Left hindlimb (tissue), 1 donor: ENCODE results near the gene CAMTA1.

Source experiments
- DNase-seq: peaks from one replicate; pipeline ENCODE4 v3.0.0-alpha.2; 2018

CAMTA1 gene

DNA sequence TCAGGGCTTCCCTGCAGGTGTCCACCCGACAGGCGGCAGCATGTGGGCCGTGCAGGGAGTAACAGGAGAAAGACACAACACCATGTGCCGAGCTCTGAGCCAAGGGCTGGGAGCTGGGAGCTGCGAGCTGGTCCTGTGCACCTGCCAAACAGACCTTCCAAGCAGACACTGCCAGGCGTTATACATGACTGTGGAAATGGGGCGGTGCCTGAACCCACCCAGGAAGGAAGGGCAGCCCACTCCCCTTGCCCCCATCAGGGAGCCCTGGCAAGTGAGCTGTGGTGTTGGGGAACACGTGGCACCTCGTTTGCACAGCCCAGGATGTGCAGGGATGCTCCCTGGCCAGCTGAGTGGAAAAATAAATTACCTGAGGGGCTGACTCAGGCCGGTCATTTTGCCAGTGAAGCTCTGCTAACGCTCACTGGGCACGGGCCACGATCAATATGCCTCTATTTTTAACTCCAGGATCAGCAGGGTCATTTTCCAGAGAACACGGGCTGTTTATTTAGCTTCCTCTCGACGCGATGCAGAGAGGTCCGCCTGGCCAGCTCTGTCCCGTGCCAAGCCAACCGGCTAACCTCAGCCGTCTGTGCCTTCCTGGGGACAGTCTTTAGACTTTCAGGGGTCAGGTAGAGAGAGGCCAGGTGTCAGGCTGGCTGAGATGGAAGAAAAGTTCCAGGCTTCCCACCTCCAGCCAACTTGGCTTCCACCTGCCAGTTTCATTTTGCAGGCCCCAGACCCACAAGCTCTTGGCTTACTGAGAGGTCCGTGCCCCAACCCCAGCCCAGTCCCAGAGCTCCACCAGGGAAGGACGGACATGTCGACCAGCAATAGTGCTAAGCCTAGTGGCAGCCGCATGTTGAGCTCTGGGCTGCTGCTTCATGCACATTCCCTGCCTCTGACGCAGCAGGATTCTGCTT is 789.1 kb downstream of the CAMTA1 start:
- DNase-seq, result peak; percentile 69

DNA sequence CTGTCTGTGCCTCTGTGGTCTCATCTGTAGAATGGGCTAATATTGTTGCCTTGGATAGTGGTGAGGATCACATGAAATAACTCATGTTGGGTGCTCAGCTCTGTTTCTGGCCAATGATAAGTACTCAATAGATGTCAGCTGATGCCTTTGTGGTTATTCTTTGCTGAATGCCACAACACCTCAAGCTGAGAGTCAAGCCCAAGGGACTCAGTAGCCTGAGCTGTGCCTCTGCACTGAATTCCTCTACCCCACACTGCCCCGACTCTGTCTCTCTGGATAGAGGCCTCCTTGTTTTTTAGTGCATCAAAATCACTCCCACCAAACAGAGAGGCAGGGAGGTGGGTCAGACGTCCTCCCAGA is 789.8 kb downstream of the CAMTA1 start:
- DNase-seq, result no peak

DNA sequence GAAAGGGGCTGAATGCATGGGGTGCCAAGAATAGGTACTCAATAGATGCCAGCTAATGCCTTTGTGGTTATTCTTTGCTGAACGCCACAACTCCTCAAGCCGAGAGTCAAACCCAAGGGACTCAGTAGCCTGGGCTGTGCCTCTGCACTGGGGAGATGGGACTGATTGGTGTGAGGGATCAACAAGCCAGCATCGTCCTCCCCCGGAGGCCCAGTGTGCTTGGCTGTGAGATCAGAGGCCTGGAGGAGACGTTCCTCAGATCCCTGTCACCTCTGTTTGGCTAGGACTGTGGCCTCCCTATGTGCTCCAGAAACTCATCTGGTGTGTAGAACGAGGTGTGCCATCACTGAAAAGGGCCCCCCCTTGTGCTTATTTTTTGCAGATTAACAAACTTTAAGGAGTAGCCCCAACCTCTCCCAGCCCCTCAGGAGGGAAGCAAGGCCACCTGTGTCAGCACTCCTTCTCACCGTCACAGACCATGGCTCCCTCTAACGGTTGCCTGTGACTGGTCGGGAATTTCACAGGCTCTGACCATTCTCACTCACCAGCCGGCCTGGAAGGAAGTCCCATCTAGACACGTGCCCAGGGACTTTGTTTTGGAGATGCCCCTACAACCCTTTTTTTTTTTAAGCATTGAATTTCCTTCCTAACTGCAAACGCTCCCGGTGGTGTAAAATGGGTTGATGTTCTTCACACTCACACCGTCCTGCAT is 791.8 kb downstream of the CAMTA1 start:
- no peak for DNase-seq

DNA sequence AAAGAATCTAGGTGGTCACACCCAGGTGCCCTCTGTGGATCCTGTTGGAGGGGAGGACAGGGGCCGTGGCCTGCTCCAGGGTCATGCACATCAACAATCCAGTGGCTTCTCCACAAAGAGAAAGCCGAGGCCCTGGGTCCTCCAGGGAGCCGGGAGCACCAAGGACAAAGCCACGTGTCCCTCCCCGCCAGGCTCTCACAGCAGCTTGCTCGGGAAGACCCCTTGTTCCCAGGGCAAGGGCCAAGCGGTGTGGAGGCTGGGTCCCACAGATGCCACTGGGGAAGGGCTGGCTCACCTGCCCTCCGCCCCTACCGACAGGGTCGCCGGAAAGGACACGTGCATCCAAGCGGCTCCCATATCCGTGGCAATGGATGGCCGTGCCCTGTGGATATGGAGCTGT is 793.0 kb downstream of the CAMTA1 start:
- DNase-seq, result no peak

DNA sequence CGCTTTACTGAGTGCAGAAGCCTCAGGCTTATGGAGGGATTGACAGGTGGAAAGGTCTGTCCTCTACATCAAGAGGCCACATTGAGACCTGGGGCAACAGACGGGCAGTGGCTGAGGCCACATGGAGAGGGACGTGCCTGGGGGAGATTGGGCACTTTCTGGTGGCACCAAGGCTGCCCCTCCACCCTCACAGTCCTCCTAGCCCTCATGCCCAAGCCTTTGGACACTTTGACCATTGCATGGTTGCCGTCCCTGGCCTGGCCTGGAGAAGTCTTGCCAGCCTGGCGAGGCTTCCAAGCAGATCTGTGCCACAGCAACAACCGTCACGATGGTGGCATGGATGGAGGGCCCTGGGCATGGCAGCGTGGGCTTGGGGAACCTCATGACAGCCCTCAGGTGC is 793.8 kb downstream of the CAMTA1 start:
- DNase-seq, result no peak

DNA sequence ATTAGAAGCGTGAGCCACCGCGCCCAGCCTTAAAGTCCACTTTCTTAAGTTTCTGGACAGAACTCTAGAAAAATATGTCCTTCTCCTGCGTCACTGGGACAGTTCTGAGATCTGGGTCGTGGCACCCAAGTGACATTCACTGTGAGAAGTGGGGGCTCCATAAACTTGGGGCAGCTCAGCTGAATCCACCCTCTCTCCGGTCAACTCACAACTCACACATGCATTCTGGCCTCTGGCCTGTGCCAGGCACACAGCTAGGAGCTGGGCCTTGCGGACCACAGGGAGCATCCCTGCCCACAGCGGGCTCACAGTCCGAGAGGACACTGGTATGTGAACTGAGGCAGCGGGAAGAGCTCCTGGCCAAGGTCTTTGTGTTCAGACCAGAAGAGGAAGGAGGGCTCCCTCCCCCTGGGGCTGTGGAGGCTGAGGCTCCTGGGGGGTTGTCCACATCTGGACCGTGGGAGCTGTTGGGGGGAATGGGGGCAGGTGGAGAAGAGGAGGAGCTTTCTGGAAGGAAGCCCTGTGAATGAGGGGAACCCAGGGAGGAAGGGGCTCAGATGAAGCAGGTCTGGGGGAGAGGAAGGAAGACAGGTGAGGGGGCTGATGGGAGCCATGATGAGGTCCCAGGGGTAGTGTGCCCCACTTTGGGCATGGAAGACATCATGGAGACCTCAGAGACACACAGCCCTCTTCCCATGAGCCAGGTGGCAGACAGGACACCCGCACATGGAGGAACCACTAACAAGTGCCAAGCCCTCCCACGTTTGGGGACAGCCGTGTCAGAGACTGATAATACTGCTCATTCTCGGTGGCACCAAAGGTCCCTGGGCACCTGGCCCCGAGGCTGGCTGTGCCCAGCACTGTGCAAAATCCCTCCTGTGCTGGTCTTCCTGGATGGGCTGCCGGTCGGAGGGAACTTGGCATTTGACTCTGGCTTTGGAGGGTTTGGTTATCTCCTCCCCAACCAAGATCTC is 794.9 kb downstream of the CAMTA1 start:
- DNase-seq, result no peak

DNA sequence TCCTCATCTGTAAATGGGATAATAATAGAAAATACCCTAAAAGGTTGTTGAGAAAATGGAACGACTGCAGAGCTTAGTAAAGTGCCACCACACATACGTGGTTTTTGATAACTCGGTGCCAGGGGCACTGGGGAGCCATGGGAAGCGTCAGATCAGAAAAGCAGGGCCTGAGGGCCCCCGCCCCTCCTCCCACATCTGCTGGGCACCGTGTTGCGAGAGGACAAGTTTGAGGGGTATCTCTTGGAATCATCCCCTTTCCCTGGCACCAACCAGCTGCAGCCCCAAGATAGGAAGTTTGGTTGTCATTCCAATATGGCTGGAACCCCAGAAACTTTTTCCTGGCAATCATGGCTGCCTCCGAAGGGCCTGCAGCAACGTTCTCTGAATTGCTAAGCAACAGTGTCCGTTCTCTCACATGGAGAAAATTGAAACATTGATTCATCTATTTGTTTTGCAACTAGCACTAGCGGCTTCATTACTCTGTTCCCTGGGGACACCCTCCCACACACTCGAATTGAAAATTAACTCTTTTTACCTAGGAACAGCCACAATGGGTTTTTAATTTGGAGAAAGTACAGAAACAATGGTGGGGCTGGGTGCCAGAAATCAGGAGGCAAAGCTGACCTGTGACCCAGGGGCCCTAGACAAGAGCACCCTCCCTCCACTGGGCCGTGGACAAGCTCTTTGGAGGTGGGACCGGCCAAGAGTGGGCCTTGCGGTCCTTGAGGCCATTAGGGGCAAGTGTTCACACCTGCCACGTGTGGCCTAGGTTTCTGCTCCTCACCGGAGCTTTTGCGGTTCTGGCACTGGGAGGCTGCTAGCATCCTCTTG is 795.9 kb downstream of the CAMTA1 start:
- no peak for DNase-seq

DNA sequence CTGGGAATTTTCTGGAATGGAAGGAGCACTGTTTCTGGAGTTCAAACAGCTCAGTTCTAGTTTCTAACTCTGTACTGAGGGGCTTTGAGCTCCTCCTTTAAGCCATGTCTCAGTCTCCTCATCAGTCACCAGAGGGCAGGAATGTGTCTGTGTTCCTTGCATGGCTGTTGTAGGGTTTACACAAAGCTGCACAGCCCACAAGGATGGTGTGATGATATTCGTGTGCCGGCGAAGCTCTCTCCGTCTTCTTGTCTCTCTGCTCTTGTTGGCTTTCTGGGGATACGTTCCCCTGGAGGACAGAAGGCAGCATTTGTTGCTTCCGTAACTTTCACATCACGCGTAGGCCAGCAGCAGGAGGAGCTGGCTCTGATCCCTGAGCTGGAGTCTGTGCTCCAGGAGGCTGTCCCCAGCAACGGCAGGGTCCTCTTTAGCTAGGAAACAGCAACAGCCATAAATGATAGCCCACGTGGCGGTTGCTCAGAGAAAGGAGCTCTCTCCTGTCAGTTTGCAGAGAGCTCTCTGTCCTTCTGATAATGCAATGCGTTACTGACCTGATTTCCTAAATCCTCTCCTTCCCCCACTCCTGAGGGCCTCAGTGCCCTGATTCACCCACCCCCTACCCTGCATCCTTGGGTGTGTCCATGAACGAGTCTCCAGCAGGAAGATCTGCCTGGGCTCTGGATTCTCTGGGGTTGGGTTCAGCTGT is 796.7 kb downstream of the CAMTA1 start:
- DNase-seq, result no peak

DNA sequence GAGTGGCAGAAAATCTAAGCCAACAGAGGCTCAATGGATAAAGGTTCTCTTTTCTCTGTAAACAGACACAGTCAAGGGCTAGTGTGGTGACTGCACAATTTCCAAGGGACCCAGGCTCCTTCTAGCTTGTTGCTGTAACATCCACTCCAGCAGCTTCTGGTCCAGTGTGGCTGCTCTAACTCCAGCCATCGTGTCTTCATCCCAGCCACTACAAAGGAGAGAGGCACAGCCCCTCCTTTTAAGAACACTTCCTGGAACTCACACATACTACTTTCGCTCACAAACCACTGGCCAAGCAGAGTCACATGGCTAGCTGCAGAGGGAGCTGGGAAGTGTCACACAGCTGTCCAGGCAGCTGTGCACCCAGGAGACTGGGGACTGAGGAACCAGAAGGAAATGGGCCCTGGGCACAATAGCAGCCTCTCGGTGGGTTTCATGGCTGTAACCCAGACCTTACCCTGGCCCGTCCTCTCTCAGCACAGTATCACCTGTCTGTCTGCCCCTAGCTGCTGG is 797.3 kb downstream of the CAMTA1 start:
- no peak for DNase-seq

DNA sequence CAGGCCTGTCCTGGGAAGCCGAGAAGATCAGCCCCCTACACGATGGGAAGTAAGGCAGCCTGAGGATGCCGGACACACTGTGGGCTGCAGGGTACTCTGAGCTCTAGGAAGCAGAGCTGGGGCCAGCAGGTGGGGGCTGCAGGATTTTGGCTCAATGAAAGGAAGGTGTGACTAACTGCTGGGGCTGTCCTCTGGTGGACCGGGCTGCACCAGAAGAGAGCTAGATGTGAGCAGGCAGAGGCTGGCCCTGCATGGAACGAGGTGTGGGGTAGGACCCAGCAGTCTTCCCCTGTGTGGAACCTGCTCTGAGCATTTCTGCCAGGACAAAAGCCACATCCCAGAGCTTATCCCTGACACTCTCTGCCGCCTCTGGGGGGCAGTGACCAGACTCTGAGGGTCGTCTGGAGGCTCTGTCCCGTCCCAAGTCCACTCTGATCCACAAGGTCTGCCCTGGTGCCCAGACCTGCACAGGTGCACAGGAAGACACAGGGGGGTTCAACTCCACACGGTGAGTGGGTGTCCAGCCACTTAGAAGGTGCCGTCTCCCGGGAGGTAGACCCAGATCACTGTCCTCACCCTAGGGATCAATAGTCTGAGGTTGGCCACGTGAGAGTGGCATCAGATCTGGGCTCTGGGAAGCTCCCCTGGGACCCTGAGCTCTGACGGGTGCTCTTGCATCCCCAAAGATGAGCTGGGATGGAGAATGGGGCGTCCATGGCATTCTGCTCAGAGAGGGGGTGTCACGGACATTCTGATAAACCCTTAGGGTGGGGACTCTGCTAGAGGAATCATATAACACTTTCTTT is 798.2 kb downstream of the CAMTA1 start:
- no peak for DNase-seq

DNA sequence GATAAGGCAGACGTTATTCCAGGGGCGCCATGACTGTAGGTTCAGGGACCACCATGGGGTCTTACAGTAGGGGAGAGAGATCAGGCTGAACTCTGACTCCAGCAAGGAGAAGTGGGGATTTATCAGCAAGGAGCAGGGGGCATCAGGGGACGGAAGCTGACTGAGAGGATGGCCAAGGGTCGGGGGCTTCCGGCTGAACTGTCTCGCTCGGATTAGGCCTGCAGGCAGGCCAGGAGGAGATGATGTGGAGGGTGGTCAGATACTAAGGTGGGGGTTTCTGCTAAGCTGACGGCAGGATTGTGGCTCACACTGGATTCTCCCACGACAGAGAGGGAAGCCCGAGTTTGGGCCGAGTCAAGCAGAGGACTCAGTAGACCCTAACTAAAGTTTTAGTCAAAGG is 798.9 kb downstream of the CAMTA1 start:
- DNase-seq, result no peak

DNA sequence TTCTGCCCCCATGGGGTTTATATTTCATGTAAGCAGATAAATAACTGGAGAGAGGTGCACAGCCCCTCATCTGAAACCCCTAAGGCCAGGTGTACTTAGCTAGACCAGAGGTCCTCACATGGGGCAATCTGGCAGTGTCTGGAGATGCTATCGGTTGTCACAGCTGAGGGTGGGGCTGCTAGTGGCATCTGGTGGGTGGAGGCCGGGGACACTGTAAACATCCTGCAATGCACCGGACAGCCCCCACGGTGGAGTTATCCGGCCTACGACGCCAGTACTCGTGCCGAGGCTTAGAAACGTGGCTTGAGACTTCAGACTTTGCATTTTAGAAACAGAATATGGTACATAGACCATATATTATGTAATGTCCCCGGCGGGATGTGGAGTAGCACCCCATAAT is 799.4 kb downstream of the CAMTA1 start:
- DNase-seq, result no peak

DNA sequence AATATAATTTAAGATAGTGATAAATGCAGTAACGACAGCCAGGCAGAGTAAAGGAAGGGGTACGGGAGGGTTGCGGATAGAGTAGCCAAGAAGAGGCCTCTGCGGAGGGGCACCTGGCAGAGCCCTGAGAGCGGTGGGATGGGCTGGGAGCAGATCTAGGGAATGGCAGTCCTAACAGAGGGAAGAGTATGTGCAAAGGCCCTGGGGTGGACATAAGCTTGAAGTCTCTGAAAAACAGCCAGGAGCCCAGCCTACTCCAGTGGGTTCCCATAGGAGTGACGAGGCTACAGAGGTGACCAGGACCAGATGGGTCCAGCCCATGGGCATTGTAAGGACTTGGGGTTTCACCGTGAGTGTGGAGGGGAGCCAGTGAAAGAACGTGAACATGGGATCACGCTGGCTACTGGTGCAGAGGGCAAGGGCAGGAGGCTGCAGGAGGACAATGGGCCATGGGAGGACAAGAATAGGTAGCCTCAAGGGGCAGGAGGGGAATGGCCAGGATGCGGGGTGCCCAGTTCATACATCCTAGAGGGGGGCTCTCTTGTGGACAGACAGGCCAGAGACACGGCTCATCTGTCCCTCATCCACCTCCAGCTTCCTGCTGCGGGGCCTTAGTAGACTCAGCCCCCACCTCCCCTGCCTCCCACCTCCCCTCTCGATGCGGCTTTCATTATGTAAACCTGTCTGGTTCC is 800.1 kb downstream of the CAMTA1 start:
- DNase-seq, result no peak

DNA sequence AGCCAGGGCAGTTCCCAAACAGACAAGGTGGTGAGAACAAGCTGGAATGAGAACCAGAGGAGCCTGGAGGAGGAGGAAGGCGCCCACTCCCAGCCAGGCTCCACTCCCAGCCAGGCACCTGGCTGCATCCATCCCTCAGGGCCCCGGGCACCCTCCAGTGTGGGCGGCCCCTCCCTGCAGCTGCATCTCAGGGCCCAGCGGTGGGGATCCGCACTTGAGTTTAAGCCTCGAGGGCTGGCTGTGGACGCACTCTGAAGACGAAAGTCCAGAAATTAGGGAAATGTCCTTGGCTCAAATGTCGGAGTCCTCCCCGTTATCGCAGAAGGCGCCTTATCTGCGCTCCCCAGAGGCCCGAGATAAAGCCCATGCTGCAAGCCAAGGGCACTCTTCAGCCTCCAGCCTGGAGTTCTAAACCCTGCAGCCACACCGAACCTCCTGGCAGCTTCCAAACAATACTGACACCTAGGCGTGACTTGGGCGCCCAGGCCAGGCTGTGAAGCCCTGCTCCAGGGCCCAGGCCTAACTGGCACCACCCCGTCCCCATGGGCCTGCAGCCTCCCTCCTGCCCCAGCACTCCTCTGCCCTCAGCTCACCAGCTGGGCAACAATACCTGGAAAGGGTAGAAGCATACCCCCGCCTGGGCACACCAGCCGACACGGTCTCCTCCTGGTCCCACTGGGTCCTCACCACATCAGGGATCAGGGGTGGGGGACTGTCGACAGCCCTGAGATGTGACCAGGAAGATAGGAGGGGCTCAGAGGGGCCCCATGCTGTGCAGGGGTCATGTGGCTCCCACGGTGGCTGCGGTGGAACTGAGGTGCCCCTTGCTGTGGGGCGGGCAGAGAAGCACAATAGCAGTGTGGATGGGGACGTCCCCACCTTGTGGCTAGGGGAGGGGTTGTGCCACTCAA is 801.0 kb downstream of the CAMTA1 start:
- no peak for DNase-seq

DNA sequence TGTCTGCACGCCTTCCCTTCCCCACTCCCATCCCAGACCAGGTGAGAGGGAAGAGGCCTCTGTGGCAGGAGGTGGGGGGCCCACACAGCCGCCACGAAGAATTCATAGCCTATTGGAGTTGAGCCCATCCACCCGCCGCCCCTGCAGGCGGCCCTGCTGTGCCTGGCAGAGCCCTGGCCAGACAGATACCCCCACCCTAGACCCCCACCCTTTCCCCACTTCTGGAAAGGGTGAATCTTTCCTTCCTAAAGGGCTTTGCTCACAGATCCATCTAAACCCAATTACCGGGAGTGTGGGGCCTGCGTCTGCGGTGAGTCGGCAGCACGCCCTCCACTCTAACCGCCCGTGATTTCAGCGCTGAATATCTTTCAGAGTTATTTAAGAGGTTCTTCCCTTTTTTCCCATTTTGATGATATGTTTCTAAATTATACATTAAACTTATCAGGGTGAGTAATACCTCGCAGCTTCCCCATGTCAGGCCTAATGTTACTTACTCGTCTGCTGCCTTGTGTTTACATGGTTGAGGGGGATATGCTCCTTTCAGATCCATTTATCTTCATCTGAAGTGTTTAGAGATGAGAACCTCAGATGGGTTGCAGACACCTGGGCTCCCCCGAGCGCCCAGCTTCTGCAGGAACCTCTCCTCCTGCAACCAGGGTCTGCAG is 802.0 kb downstream of the CAMTA1 start:
- DNase-seq, result no peak

DNA sequence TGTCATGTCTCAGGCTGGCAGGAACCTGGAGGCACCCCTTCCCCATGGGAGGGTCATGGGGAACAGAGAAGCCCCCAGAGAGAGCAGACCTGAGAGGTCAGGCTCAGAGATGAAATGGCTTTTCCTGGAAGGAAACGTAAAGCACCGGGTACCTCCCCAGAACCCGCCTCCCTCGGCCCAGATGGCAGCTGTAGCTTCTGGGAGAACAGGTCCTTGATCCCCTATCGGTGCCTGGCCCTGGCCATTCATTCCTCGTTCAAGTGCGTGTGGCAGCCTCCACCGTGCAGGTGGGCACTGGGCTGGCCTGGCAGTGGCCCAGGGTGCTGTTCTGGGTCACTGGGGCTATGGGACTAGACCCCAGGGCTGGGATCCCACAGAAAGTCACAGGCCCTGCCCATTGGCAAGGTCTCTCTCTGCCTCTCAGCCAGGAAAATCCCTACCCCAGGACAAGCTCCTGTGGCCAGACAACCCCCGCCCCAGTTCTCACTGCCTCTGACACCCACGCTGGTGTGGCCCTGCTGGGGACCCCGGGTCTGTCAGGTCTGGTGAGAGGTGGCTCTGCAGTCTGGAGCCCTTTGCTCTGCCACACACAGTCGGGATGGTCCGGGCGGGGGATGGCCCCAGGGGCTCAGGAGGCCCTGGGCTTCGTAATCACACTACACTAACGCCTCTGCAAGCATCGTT is 802.7 kb downstream of the CAMTA1 start:
- no peak for DNase-seq

DNA sequence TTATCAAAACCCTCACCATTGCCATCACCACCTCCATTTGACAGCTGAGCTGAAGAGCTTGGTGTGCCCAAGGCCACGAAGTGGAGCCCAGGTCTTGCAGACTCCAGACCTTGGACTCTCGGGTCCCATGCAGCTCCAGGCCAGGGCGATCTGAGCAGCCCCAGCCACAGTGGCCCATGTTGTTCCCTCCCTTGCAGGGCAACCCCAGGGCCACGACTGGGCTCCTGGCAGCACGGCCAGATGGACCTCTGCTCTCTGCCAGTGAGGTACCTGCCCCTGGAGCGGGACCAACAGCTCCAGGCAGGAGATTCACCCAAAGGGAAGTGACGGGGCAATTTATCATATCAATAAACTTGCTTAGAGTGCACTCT is 803.2 kb downstream of the CAMTA1 start:
- no peak for DNase-seq
